HG03025 (cell line): ENCODE results near the gene HOMEZ.

Experiments
- ATAC-seq: cut with Tn5 transposase; IDR thresholded peaks from one replicate; pipeline ENCODE4 v1.9.1; 2021; ENCODE audit warnings: mild to moderate bottlenecking, moderate library complexity; ENCODE audit not compliant: unreplicated experiment, low FRiP score

HOMEZ gene

GRCh38 chr14:23307687-23308644 is 22.0 kb upstream of the HOMEZ start:
- ATAC-seq, result no peak

- ATAC-seq, result no peak
These were observed 21.2 kb upstream of the HOMEZ start for GRCh38 chr14:23307146-23307530.

GRCh38 chr14:23306412-23307145 is 20.6 kb upstream of the HOMEZ start, which contains the start of gene BCL2L2:
Gene BCL2L2 (plus strand): TSS chr14:23306833. CDS start chr14:23307768, 935 bp downstream.
- ATAC-seq, result no peak

- ATAC-seq, result peak; percentile 18
These were observed 16.6 kb upstream of the HOMEZ start, which contains the start of gene PPP1R3E for GRCh38 chr14:23302290-23303225. Gene PPP1R3E (minus strand): TSS chr14:23302859. CDS start chr14:23302576, 283 bp downstream.

GRCh38 chr14:23301969-23302289 is 16.0 kb upstream of the HOMEZ start:
- ATAC-seq, result peak; percentile 15

- peak; percentile 85 for ATAC-seq
These were observed 15.5 kb upstream of the HOMEZ start for GRCh38 chr14:23301288-23301968.

- ATAC-seq, result no peak
These were observed 14.8 kb upstream of the HOMEZ start for GRCh38 chr14:23300687-23301223.

GRCh38 chr14:23299986-23300686 is 14.2 kb upstream of the HOMEZ start:
- ATAC-seq, result no peak

GRCh38 chr14:23299211-23299957 is 13.5 kb upstream of the HOMEZ start:
- ATAC-seq, result no peak

- ATAC-seq, result no peak
These were observed 11.8 kb upstream of the HOMEZ start for GRCh38 chr14:23297611-23298277.

- ATAC-seq, result no peak
These were observed 11.2 kb upstream of the HOMEZ start for GRCh38 chr14:23297096-23297495.

- no peak for ATAC-seq
These were observed 10.3 kb upstream of the HOMEZ start for GRCh38 chr14:23296012-23296777.

- no peak for ATAC-seq
These were observed 9.0 kb upstream of the HOMEZ start for GRCh38 chr14:23294734-23295561.

GRCh38 chr14:23286902-23287479 is 1.1 kb upstream of the HOMEZ start:
- no peak for ATAC-seq

- ATAC-seq, result peak; percentile 19
These were observed 357 bp downstream of the HOMEZ start for GRCh38 chr14:23285530-23286019.
